Natural killer cell treated with Interleukin-12 subunit alpha and Interleukin-12 subunit beta and Interleukin-15 and Interleukin-18, amount 100 ng/mL, for 72 hours (primary cell): ENCODE data around the gene TRMT1. TPM values are rescaled to one million over a fixed set of nuclear protein-coding genes. Genes with fewer than 3 reads are reported as not detected.

Source experiments
- ATAC-seq, 2 donors: fragments of 150-1000 bp; cut with Tn5 transposase in 1 of 2; sonication (Bioruptor Pico), chemical (Tn5 transposase) in 1 of 2; 2 replicates each; pipeline ENCODE4 v1.10.0; 2021
- DNase-seq: peaks from one replicate; pipeline ENCODE4 v3.0.0; 2022; ENCODE audit warnings: low spot score
- H3K27ac Mint-ChIP-seq, 2 donors: 1 replicate in 1 of 2; 2 replicates in 1 of 2; pipeline ENCODE4 v1.8.0; 2022; ENCODE audit warnings: mixed read lengths in 2 of 2, mild to moderate bottlenecking in 1 of 2, moderate library complexity in 1 of 2
- H3K27me3 Mint-ChIP-seq, 2 donors: 1 replicate in 1 of 2; 2 replicates in 1 of 2; pipeline ENCODE4 v1.8.0; 2022; ENCODE audit warnings: mixed read lengths in 2 of 2
- H3K36me3 Mint-ChIP-seq: one replicate; pipeline ENCODE4 v1.8.0; 2022; ENCODE audit warnings: mixed read lengths
- H3K4me1 Mint-ChIP-seq, 2 donors: 1 replicate in 1 of 2; 2 replicates in 1 of 2; pipeline ENCODE4 v1.8.0; 2022; ENCODE audit warnings: low read depth in 2 of 2, mixed read lengths in 2 of 2, mild to moderate bottlenecking in 1 of 2
- H3K4me3 Mint-ChIP-seq: one replicate; pipeline ENCODE4 v1.8.0; 2022; ENCODE audit warnings: mixed read lengths
- H3K9me3 Mint-ChIP-seq: 2 replicates; pipeline ENCODE4 v1.8.0; 2022; ENCODE audit warnings: mixed read lengths
- total RNA-seq, 2 donors: library from RNA; stranded (reverse); gene quantifications; one replicate each; pipeline ENCODE4 v1.2.3, GENCODE V29; 2022

TRMT1 gene
- total RNA-seq, 2 donors from 2014 or later = 54.6 to 120 TPM

GRCh38 chr19:13138171-13138915 lies 21.8 kb upstream of the TRMT1 start:
- Mint-ChIP-seq H3K4me1 (peaks cover 9 to 29% of the 10 kb centered on the region in 2 donors), H3K27ac (no peak overlapping the region), H3K4me3 (no peak overlapping the region), H3K9me3 (no peaks in the 10 kb centered on the region), H3K27me3 (no peaks in the 10 kb centered on the region), H3K36me3 (no peaks in the 10 kb centered on the region)
- no peak for ATAC-seq
- no peak for DNase-seq

- Mint-ChIP-seq H3K9me3 (no peaks in the 10 kb centered on the region), H3K4me1 (peaks cover 19 to 39% of the 10 kb centered on the region in 2 donors), H3K27ac (peak overlapping the region in 1 of 2 donors; percentile 27), H3K27me3 (no peaks in the 10 kb centered on the region), H3K4me3 (no peak overlapping the region), H3K36me3 (no peaks in the 10 kb centered on the region)
- no peak for ATAC-seq
- DNase-seq = no peak
Observed at GRCh38 chr19:13137290-13137794, 20.8 kb upstream of the TRMT1 start.

- no peaks in the 10 kb centered on the region for H3K9me3 Mint-ChIP-seq
- H3K4me1 Mint-ChIP-seq = peaks cover 35 to 45% of the 10 kb centered on the region in 2 donors
- no peak overlapping the region for H3K4me3 Mint-ChIP-seq
- no peak for DNase-seq
- no peak for ATAC-seq
- H3K27ac Mint-ChIP-seq = peak overlapping the region in 1 of 2 donors; percentile 41
- no peaks in the 10 kb centered on the region for H3K36me3 Mint-ChIP-seq
- H3K27me3 Mint-ChIP-seq = no peaks in the 10 kb centered on the region
Observed at GRCh38 chr19:13135068-13136062, 18.8 kb upstream of the TRMT1 start.

- Mint-ChIP-seq H3K9me3 (no peaks in the 10 kb centered on the region), H3K27ac (peak overlapping the region; percentile 71 to 90), H3K27me3 (no peaks in the 10 kb centered on the region), H3K4me3 (peak overlapping the region; percentile 36), H3K36me3 (no peaks in the 10 kb centered on the region), H3K4me1 (peaks cover 35 to 44% of the 10 kb centered on the region in 2 donors)
- ATAC-seq (no peak), DNase-seq (no peak)
Observed at GRCh38 chr19:13134626-13135025, 18.1 kb upstream of the TRMT1 start.

GRCh38 chr19:13133241-13133870 lies 16.8 kb upstream of the TRMT1 start:
- Mint-ChIP-seq H3K4me3 (peak overlapping the region; percentile 89), H3K27ac (peak overlapping the region; percentile 91 to 98)

GRCh38 chr19:13132471-13133180 lies 16.1 kb upstream of the TRMT1 start:
- peaks cover 39 to 49% of the 10 kb centered on the region in 2 donors for H3K4me1 Mint-ChIP-seq
- peak overlapping the region; percentile 91 to 98 for H3K27ac Mint-ChIP-seq
- no peaks in the 10 kb centered on the region for H3K36me3 Mint-ChIP-seq
- peak overlapping the region; percentile 89 for H3K4me3 Mint-ChIP-seq
- no peaks in the 10 kb centered on the region for H3K9me3 Mint-ChIP-seq
- H3K27me3 Mint-ChIP-seq = no peaks in the 10 kb centered on the region
- DNase-seq = peak; percentile 84
- ATAC-seq = peak; percentile 97 to 98

More at GRCh38 chr19:13133241-13133870, 16.8 kb upstream of the TRMT1 start:
- peaks cover 35 to 44% of the 10 kb centered on the region in 2 donors for H3K4me1 Mint-ChIP-seq
- H3K27me3 Mint-ChIP-seq = no peaks in the 10 kb centered on the region
- H3K36me3 Mint-ChIP-seq = no peaks in the 10 kb centered on the region
- no peak for ATAC-seq
- DNase-seq = no peak
- no peaks in the 10 kb centered on the region for H3K9me3 Mint-ChIP-seq

- Mint-ChIP-seq H3K4me3 (peak overlapping the region; percentile 58), H3K27me3 (no peaks in the 10 kb centered on the region), H3K36me3 (no peaks in the 10 kb centered on the region), H3K27ac (peak overlapping the region; percentile 91 to 98), H3K4me1 (peaks cover 40 to 48% of the 10 kb centered on the region in 2 donors), H3K9me3 (no peaks in the 10 kb centered on the region)
- no peak for DNase-seq
- no peak for ATAC-seq
Observed at GRCh38 chr19:13130886-13131490, 14.4 kb upstream of the TRMT1 start.

GRCh38 chr19:13129384-13129783 lies 12.8 kb upstream of the TRMT1 start:
- ATAC-seq (no peak), DNase-seq (no peak)
- peaks cover 38 to 46% of the 10 kb centered on the region in 2 donors for H3K4me1 Mint-ChIP-seq
- no peaks in the 10 kb centered on the region for H3K36me3 Mint-ChIP-seq
- no peaks in the 10 kb centered on the region for H3K9me3 Mint-ChIP-seq
- no peak overlapping the region for H3K27ac Mint-ChIP-seq
- H3K27me3 Mint-ChIP-seq = no peaks in the 10 kb centered on the region
- H3K4me3 Mint-ChIP-seq = no peak overlapping the region

- Mint-ChIP-seq H3K36me3 (no peaks in the 10 kb centered on the region), H3K4me1 (peaks cover 37 to 45% of the 10 kb centered on the region in 2 donors), H3K4me3 (no peak overlapping the region), H3K27me3 (no peaks in the 10 kb centered on the region), H3K9me3 (no peaks in the 10 kb centered on the region), H3K27ac (peak overlapping the region; percentile 1 to 60)
- ATAC-seq (no peak), DNase-seq (no peak)
Observed at GRCh38 chr19:13128583-13128982, 12.0 kb upstream of the TRMT1 start.

- H3K4me3 Mint-ChIP-seq = no peak overlapping the region
- no peaks in the 10 kb centered on the region for H3K27me3 Mint-ChIP-seq
- no peaks in the 10 kb centered on the region for H3K36me3 Mint-ChIP-seq
- DNase-seq (no peak), ATAC-seq (no peak)
- H3K27ac Mint-ChIP-seq = peak overlapping the region; percentile 1 to 60
- H3K4me1 Mint-ChIP-seq = peaks cover 37 to 45% of the 10 kb centered on the region in 2 donors
- H3K9me3 Mint-ChIP-seq = no peaks in the 10 kb centered on the region
Observed at GRCh38 chr19:13127811-13128575, 11.5 kb upstream of the TRMT1 start.

GRCh38 chr19:13127051-13127450 lies 10.5 kb upstream of the TRMT1 start:
- DNase-seq = no peak
- Mint-ChIP-seq H3K27ac (peak overlapping the region in 1 of 2 donors; percentile 60), H3K4me1 (peaks cover 38 to 47% of the 10 kb centered on the region in 2 donors), H3K4me3 (no peak overlapping the region), H3K36me3 (no peaks in the 10 kb centered on the region), H3K9me3 (no peaks in the 10 kb centered on the region), H3K27me3 (no peaks in the 10 kb centered on the region)
- no peak for ATAC-seq
